ENCODE data around the gene FOXP1.

The FOXP1 gene

GRCh38 chr3:71203727-71204488 is 379.6 kb downstream of the FOXP1 start:
- in situ Hi-C loops (cut with HindIII; ENCODE audit: low sequenced_read_pairs): no loop called here

GRCh38 chr3:71202848-71203533 is 380.5 kb downstream of the FOXP1 start:
- in situ Hi-C loops (cut with HindIII; ENCODE audit: low sequenced_read_pairs): no loop called here

- in situ Hi-C loops (cut with HindIII; ENCODE audit: low sequenced_read_pairs): no loop called here
These were observed 381.6 kb downstream of the FOXP1 start for GRCh38 chr3:71201939-71202338.

- in situ Hi-C loops (cut with HindIII; ENCODE audit: low sequenced_read_pairs): no loop called here
These were observed 385.5 kb downstream of the FOXP1 start for GRCh38 chr3:71197841-71198565.

- in situ Hi-C loops (cut with HindIII; ENCODE audit: low sequenced_read_pairs): no loop called here
These were observed 388.0 kb downstream of the FOXP1 start for GRCh38 chr3:71195492-71195891.

GRCh38 chr3:71194785-71195184 is 388.7 kb downstream of the FOXP1 start:
- in situ Hi-C loops (cut with HindIII; ENCODE audit: low sequenced_read_pairs): no loop called here

GRCh38 chr3:71191031-71191482 is 392.5 kb downstream of the FOXP1 start:
- in situ Hi-C loops (cut with HindIII; ENCODE audit: low sequenced_read_pairs): no loop called here

- in situ Hi-C loops (cut with HindIII; ENCODE audit: low sequenced_read_pairs): no loop called here
These were observed 394.0 kb downstream of the FOXP1 start for GRCh38 chr3:71189480-71189879.

- in situ Hi-C loops (cut with HindIII; ENCODE audit: low sequenced_read_pairs): no loop called here
These were observed 395.8 kb downstream of the FOXP1 start for GRCh38 chr3:71187715-71188114.

- in situ Hi-C loops (cut with HindIII; ENCODE audit: low sequenced_read_pairs): no loop called here
These were observed 396.7 kb downstream of the FOXP1 start for GRCh38 chr3:71186801-71187200.

- in situ Hi-C loops (cut with HindIII; ENCODE audit: low sequenced_read_pairs): no loop called here
These were observed 397.6 kb downstream of the FOXP1 start for GRCh38 chr3:71185733-71186455.

GRCh38 chr3:71184252-71184651 is 399.3 kb downstream of the FOXP1 start:
- in situ Hi-C loops (cut with HindIII; ENCODE audit: low sequenced_read_pairs): no loop called here

GRCh38 chr3:71183549-71183948 is 400.0 kb downstream of the FOXP1 start:
- in situ Hi-C loops (cut with HindIII; ENCODE audit: low sequenced_read_pairs): no loop called here

GRCh38 chr3:71180524-71180923 is 403.0 kb downstream of the FOXP1 start:
- in situ Hi-C loops (cut with HindIII; ENCODE audit: low sequenced_read_pairs): no loop called here

GRCh38 chr3:71177375-71177774 is 406.2 kb downstream of the FOXP1 start:
- in situ Hi-C loops (cut with HindIII; ENCODE audit: low sequenced_read_pairs): no loop called here

- in situ Hi-C loops (cut with HindIII; ENCODE audit: low sequenced_read_pairs): no loop called here
These were observed 407.2 kb downstream of the FOXP1 start for GRCh38 chr3:71176366-71176765.

- in situ Hi-C loops (cut with HindIII; ENCODE audit: low sequenced_read_pairs): no loop called here
These were observed 407.7 kb downstream of the FOXP1 start for GRCh38 chr3:71175691-71176365.

GRCh38 chr3:71172951-71173350 is 410.6 kb downstream of the FOXP1 start:
- in situ Hi-C loops (cut with HindIII; ENCODE audit: low sequenced_read_pairs): no loop called here

GRCh38 chr3:71172189-71172588 is 411.3 kb downstream of the FOXP1 start:
- in situ Hi-C loops (cut with HindIII; ENCODE audit: low sequenced_read_pairs): no loop called here

GRCh38 chr3:71171247-71171646 is 412.3 kb downstream of the FOXP1 start:
- in situ Hi-C loops (cut with HindIII; ENCODE audit: low sequenced_read_pairs): no loop called here
